ENCODE results near the gene GAMT. TPM values are rescaled to one million over a fixed set of nuclear protein-coding genes. Genes with fewer than 3 reads are reported as not detected.

Gene GAMT
- total and polyA plus RNA-seq, 2 of the 13 experiments (the other 11 are each of a cell fraction or from before 2014, with no cell fraction given), result 115 to 124 TPM

DNA sequence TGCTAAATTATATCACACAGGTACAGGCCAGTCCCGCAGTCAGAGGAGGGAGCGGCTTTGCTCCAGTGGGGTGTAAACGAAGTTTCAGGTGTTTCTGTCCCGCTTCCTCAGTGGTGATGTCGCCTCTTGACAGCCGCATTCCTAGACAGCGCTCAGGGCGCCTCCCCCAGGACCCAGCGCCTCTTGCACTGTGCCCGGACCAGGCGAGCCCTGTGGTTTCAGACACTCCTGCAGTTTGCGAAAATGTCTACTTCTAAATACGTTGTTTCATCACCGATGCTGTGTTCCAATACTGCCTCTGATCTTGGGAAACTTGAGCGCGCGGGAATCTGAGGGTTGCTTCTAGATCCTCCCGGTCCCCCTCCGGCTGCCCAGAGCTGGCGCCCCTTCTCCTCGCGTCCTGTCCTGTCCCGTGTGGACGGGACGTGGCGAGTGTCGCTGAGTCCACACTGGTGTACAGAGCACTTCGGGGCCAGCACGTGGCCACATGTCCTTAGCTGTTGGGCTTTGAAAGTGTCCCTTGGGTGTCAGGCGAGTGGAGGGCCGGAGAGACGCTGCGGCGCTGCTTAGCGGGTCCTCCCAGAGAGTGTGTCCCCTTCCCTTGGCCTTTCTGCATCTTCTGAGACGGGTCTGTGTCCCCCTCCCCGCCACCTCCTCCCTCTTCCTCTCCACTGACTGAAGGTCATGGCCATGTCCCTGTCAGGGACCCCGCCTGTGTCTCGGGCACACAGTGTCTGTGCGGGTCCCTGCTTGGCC lies 22.3 kb upstream of the GAMT start (continued):
- TF ChIP-seq ZNF570 (CRISPR knock-in tag; IDR thresholded peaks at IDR 0.05; ENCODE audit: borderline replicate concordance) (no peak), ARNT (IDR thresholded peaks at IDR 0.05) (no peak), HMG20A (CRISPR knock-in tag; IDR thresholded peaks at IDR 0.05; ENCODE audit: borderline replicate concordance) (no peak), ZNF75D (CRISPR knock-in tag; IDR thresholded peaks at IDR 0.05; ENCODE audit: borderline replicate concordance) (no peak), ZNF577 (CRISPR knock-in tag; IDR thresholded peaks at IDR 0.05; ENCODE audit: borderline replicate concordance, low read depth) (no peak), ZNF160 (CRISPR knock-in tag; IDR thresholded peaks at IDR 0.05) (no peak), SNAI1 (CRISPR knock-in tag; IDR thresholded peaks at IDR 0.05; ENCODE audit: borderline replicate concordance) (no peak; the same call in 1 of the 2 replicates), ZNF253 (CRISPR knock-in tag; IDR thresholded peaks at IDR 0.05; ENCODE audit: borderline replicate concordance) (no peak), ZIK1 (CRISPR knock-in tag; IDR thresholded peaks at IDR 0.05; ENCODE audit: borderline replicate concordance, low read depth) (no peak), ZFP82 (CRISPR knock-in tag; IDR thresholded peaks at IDR 0.05; ENCODE audit: borderline replicate concordance) (no peak), HES4 (CRISPR knock-in tag; IDR thresholded peaks at IDR 0.05; ENCODE audit: borderline replicate concordance) (no peak), ZNF343 (CRISPR knock-in tag; IDR thresholded peaks at IDR 0.05) (0 out of 2 replicates have a peak, but pooled peaks have one; percentile 13), SIX1 (CRISPR knock-in tag; IDR thresholded peaks at IDR 0.05; ENCODE audit: borderline replicate concordance) (no peak), ETV6 (CRISPR knock-in tag; conservative IDR thresholded peaks at IDR 0.05) (no peak), AKAP8 (CRISPR knock-in tag; IDR thresholded peaks at IDR 0.05) (no peak), ZMAT3 (CRISPR knock-in tag; conservative IDR thresholded peaks at IDR 0.05) (no peak), PCBP1 (IDR thresholded peaks at IDR 0.05; ENCODE audit: borderline replicate concordance, low read depth, low read length) (no peak)
- TF ChIP-seq, protein P1, sequence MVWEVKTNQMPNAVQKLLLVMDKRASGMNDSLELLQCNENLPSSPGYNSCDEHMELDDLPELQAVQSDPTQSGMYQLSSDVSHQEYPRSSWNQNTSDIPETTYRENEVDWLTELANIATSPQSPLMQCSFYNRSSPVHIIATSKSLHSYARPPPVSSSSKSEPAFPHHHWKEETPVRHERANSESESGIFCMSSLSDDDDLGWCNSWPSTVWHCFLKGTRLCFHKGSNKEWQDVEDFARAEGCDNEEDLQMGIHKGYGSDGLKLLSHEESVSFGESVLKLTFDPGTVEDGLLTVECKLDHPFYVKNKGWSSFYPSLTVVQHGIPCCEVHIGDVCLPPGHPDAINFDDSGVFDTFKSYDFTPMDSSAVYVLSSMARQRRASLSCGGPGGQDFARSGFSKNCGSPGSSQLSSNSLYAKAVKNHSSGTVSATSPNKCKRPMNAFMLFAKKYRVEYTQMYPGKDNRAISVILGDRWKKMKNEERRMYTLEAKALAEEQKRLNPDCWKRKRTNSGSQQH (CRISPR knock-in tag; IDR thresholded peaks at IDR 0.05; ENCODE audit: low read depth), result no peak
- TF ChIP-seq, protein P2, sequence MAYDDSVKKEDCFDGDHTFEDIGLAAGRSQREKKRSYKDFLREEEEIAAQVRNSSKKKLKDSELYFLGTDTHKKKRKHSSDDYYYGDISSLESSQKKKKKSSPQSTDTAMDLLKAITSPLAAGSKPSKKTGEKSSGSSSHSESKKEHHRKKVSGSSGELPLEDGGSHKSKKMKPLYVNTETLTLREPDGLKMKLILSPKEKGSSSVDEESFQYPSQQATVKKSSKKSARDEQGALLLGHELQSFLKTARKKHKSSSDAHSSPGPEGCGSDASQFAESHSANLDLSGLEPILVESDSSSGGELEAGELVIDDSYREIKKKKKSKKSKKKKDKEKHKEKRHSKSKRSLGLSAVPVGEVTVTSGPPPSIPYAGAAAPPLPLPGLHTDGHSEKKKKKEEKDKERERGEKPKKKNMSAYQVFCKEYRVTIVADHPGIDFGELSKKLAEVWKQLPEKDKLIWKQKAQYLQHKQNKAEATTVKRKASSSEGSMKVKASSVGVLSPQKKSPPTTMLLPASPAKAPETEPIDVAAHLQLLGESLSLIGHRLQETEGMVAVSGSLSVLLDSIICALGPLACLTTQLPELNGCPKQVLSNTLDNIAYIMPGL (CRISPR knock-in tag; IDR thresholded peaks at IDR 0.05; ENCODE audit: borderline replicate concordance in 1 of 2, low read depth in 1 of 2), result 0 out of 4 replicates have a peak, but pooled peaks of 1 of the 2 experiments have one; percentile 3
- TF ChIP-seq, protein P3, sequence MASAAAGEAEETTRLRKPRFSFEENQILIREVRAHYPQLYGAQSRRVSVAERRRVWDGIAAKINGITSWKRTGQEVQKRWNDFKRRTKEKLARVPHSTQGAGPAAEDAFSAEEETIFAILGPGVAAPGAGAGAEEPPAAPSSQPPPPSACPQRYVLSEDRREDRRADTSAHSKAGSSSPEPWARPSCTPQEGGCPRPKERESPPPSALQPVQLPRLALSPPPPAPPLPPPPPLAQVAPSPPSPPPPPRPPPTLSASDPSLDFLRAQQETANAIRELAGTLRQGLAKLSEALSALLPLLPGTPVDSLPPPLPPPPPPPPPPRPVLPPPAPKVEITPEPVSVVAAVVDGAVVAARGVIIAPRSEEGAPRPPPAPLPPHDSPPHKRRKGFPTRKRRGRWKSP (CRISPR knock-in tag; IDR thresholded peaks at IDR 0.05), result 0 out of 2 replicates have a peak, but pooled peaks have one; percentile 28
- TF ChIP-seq, protein P4, sequence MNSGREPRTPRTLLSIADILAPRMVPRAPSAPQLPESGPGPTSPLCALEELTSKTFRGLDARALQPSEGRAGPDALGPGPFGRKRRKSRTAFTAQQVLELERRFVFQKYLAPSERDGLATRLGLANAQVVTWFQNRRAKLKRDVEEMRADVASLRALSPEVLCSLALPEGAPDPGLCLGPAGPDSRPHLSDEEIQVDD (CRISPR knock-in tag; IDR thresholded peaks at IDR 0.05; ENCODE audit: borderline replicate concordance), result no peak
- TF ChIP-seq, protein P5, sequence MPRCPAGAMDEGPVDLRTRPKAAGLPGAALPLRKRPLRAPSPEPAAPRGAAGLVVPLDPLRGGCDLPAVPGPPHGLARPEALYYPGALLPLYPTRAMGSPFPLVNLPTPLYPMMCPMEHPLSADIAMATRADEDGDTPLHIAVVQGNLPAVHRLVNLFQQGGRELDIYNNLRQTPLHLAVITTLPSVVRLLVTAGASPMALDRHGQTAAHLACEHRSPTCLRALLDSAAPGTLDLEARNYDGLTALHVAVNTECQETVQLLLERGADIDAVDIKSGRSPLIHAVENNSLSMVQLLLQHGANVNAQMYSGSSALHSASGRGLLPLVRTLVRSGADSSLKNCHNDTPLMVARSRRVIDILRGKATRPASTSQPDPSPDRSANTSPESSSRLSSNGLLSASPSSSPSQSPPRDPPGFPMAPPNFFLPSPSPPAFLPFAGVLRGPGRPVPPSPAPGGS (CRISPR knock-in tag; IDR thresholded peaks at IDR 0.05), result no peak

Measured in HepG2 (cell line).